Measurements from ENCODE around the gene LSAMP. TPM values are rescaled to one million over a fixed set of nuclear protein-coding genes. Genes with fewer than 3 reads are reported as not detected.

The LSAMP gene
- total and polyA plus RNA-seq, 2 donors: 0.71 to 1.5 TPM

- no peaks in the 10 kb centered on the region for H3K27me3 ChIP-seq (ENCODE audit: control insufficient read depth in 2 of 2, insufficient read depth in 1 of 2, low read length in 1 of 2)
- no peak overlapping the region for H3K4me3 ChIP-seq (ENCODE audit: low read length in 2 of 2)
- no peak overlapping the region for H3K27ac ChIP-seq (ENCODE audit: low read depth in 1 of 2, low read length in 1 of 2)
- DNase-seq (ENCODE audit: low read depth in 6 of 9, low spot score in 9 of 9): no peak
- no peaks in the 10 kb centered on the region for H3K9me3 ChIP-seq (ENCODE audit: control insufficient read depth in 2 of 2, insufficient read depth in 1 of 2, low read length in 1 of 2)
- H3K4me1 ChIP-seq (ENCODE audit: control insufficient read depth in 2 of 2, insufficient read depth in 2 of 2, low read length in 2 of 2): no peaks in the 10 kb centered on the region
- WGBS: 19% methylated on average over 3 of the region's 3 CpGs
- no peaks in the 10 kb centered on the region for H3K36me3 ChIP-seq (ENCODE audit: control insufficient read depth in 2 of 2, insufficient read depth in 2 of 2, low read length in 1 of 2)
These were observed 464.6 kb downstream of the LSAMP start for GRCh38 chr3:115980709-115981108.

DNA sequence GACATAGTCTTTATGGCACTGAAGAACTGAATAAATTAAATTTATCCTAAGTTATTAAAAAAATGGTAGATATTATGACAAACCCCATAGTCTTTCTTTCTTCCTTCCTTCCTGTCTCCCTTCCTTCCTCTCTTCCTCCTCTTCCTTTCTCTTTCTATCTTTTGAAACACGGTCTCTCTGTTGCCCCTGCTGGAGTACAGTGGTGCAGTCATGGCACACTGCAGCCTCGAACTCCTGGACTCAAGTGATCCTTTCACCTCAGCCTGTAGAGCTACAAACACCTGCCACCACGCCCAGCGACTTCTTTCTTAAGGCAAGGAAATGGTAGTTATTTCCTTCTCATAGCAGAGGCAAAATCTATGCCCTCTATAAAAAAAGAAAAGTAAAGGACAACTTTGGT is 467.4 kb downstream of the LSAMP start:
- no peaks in the 10 kb centered on the region for H3K4me1 ChIP-seq (ENCODE audit: control insufficient read depth in 2 of 2, insufficient read depth in 2 of 2, low read length in 2 of 2)
- 88% methylated on average over 4 of the region's 4 CpGs for WGBS
- H3K27me3 ChIP-seq (ENCODE audit: control insufficient read depth in 2 of 2, insufficient read depth in 1 of 2, low read length in 1 of 2): no peaks in the 10 kb centered on the region
- no peak overlapping the region for H3K27ac ChIP-seq (ENCODE audit: low read depth in 1 of 2, low read length in 1 of 2)
- H3K9me3 ChIP-seq (ENCODE audit: control insufficient read depth in 2 of 2, insufficient read depth in 1 of 2, low read length in 1 of 2): no peaks in the 10 kb centered on the region
- H3K36me3 ChIP-seq (ENCODE audit: control insufficient read depth in 2 of 2, insufficient read depth in 2 of 2, low read length in 1 of 2): no peaks in the 10 kb centered on the region
- DNase-seq (ENCODE audit: low read depth in 6 of 9, low spot score in 9 of 9): no peak
- no peak overlapping the region for H3K4me3 ChIP-seq (ENCODE audit: low read length in 2 of 2)

DNA sequence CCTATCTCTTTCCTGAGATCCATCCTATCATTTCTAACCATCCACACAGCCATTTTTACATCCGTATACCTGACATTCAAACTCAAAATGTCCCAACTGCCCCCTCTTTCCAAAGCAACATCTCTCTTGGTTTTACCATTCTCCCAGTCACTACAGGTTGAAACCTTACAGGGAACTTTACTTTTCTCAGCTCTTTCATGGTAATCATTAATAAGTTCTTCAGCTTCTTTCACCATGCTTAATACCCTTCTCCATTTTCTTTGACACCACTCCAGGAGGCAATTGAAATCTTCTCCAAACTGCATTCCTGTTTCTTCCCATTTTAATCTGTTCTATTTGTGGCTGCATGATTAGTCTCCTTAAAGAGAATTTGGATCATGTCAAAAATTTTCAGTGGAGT is 469.5 kb downstream of the LSAMP start:
- H3K4me3 ChIP-seq (ENCODE audit: low read length in 2 of 2): no peak overlapping the region
- WGBS: 95% methylated on average over 1 of the region's 1 CpG
- H3K27me3 ChIP-seq (ENCODE audit: control insufficient read depth in 2 of 2, insufficient read depth in 1 of 2, low read length in 1 of 2): no peaks in the 10 kb centered on the region
- DNase-seq (ENCODE audit: low read depth in 6 of 9, low spot score in 9 of 9): no peak
- no peaks in the 10 kb centered on the region for H3K9me3 ChIP-seq (ENCODE audit: control insufficient read depth in 2 of 2, insufficient read depth in 1 of 2, low read length in 1 of 2)
- no peaks in the 10 kb centered on the region for H3K36me3 ChIP-seq (ENCODE audit: control insufficient read depth in 2 of 2, insufficient read depth in 2 of 2, low read length in 1 of 2)
- H3K27ac ChIP-seq (ENCODE audit: low read depth in 1 of 2, low read length in 1 of 2): no peak overlapping the region
- no peaks in the 10 kb centered on the region for H3K4me1 ChIP-seq (ENCODE audit: control insufficient read depth in 2 of 2, insufficient read depth in 2 of 2, low read length in 2 of 2)

DNA sequence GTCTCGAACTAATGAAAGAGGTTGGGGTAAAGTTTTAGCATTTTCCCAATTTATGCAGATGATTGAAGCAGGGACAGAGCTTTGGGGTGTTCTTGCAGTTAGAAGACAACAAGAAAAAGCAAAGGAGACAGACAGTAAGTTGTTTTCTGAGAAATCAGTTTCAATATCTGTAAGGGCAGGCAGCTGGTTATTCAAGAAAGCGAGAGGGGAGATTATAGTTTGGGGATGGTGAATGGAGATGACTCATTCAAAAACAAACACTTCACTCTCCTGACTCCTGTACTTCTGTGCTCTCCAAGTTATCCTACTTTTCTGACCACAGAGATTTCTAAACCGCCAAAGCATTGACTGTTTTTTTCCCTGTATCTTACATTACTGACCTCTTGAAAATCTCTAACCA is 469.9 kb downstream of the LSAMP start:
- no peaks in the 10 kb centered on the region for H3K4me1 ChIP-seq (ENCODE audit: control insufficient read depth in 2 of 2, insufficient read depth in 2 of 2, low read length in 2 of 2)
- DNase-seq (ENCODE audit: low read depth in 6 of 9, low spot score in 9 of 9): no peak
- H3K27ac ChIP-seq (ENCODE audit: low read depth in 1 of 2, low read length in 1 of 2): no peak overlapping the region
- H3K4me3 ChIP-seq (ENCODE audit: low read length in 2 of 2): no peak overlapping the region
- no peaks in the 10 kb centered on the region for H3K36me3 ChIP-seq (ENCODE audit: control insufficient read depth in 2 of 2, insufficient read depth in 2 of 2, low read length in 1 of 2)
- no peaks in the 10 kb centered on the region for H3K9me3 ChIP-seq (ENCODE audit: control insufficient read depth in 2 of 2, insufficient read depth in 1 of 2, low read length in 1 of 2)
- no peaks in the 10 kb centered on the region for H3K27me3 ChIP-seq (ENCODE audit: control insufficient read depth in 2 of 2, insufficient read depth in 1 of 2, low read length in 1 of 2)
- WGBS: 92% methylated on average over 3 of the region's 3 CpGs

DNA sequence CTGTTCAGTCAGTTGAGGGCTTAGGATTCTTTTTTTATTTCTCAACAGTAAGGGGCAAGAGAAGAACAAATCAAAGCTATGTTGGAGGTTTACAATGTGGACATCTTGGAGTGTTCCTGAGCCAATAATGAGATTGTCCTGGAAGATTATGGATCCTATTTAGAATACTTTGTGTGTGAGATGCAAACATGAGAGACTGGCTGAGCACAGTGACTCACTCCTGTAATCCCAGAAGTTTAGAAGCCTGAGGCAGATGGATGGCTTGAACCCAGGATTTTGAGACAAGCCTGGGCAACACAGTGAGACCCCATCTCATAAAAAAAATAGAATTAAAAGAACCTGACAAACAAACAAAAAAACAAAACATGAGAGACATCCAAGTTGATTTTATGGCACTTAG is 470.3 kb downstream of the LSAMP start:
- H3K9me3 ChIP-seq (ENCODE audit: control insufficient read depth in 2 of 2, insufficient read depth in 1 of 2, low read length in 1 of 2): no peaks in the 10 kb centered on the region
- no peak overlapping the region for H3K27ac ChIP-seq (ENCODE audit: low read depth in 1 of 2, low read length in 1 of 2)
- no peaks in the 10 kb centered on the region for H3K4me1 ChIP-seq (ENCODE audit: control insufficient read depth in 2 of 2, insufficient read depth in 2 of 2, low read length in 2 of 2)
- H3K36me3 ChIP-seq (ENCODE audit: control insufficient read depth in 2 of 2, insufficient read depth in 2 of 2, low read length in 1 of 2): no peaks in the 10 kb centered on the region
- H3K27me3 ChIP-seq (ENCODE audit: control insufficient read depth in 2 of 2, insufficient read depth in 1 of 2, low read length in 1 of 2): no peaks in the 10 kb centered on the region
- no peak for DNase-seq (ENCODE audit: low read depth in 6 of 9, low spot score in 9 of 9)
- H3K4me3 ChIP-seq (ENCODE audit: low read length in 2 of 2): no peak overlapping the region

DNA sequence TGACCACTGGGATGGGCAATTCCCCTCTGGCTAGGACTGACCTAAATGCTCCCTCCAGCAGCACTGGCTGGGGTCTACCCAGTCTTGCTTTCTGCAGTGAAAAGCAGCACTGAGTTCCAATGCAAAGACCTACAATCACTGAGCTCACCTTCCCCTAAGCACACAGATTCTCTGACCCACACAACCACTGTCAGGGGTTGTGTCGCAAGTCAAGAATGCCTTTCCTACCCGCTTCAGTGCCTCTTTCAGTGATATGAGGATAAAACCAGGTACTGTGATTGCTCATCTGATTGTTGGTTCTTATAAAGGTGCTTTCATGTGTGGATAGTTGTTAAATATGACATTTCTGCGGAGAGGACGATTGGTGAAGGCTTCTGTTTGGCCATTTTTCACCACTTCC is 476.4 kb downstream of the LSAMP start:
- Histone ChIP-seq H3K4me3 (ENCODE audit: low read length in 2 of 2) (no peak overlapping the region), H3K27ac (ENCODE audit: low read depth in 1 of 2, low read length in 1 of 2) (no peak overlapping the region), H3K36me3 (ENCODE audit: control insufficient read depth in 2 of 2, insufficient read depth in 2 of 2, low read length in 1 of 2) (no peaks in the 10 kb centered on the region), H3K9me3 (ENCODE audit: control insufficient read depth in 2 of 2, insufficient read depth in 1 of 2, low read length in 1 of 2) (no peaks in the 10 kb centered on the region), H3K4me1 (ENCODE audit: control insufficient read depth in 2 of 2, insufficient read depth in 2 of 2, low read length in 2 of 2) (no peaks in the 10 kb centered on the region), H3K27me3 (ENCODE audit: control insufficient read depth in 2 of 2, insufficient read depth in 1 of 2, low read length in 1 of 2) (no peaks in the 10 kb centered on the region)
- no peak for DNase-seq (ENCODE audit: low read depth in 6 of 9, low spot score in 9 of 9)
- 93% methylated on average over 4 of the region's 4 CpGs for WGBS

DNA sequence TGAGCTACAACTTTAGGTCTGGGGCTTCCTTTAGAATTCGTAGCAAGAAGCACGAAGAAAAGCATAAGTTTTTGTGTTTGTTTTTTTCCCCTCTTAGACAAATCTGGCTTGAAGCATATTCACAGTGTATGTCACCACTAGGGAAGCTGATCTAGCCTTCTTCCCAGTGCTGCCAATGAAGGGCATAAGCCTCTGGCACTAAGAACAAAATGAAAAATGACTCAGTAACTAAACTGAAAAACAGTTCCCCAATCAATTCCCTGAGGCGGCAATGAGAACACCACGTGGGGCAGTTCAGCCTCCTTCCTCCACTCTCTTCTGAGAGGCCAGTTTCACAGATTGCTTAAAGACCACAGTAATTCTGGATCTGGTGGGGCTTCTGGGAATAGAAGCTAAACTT is 483.9 kb downstream of the LSAMP start:
- no peaks in the 10 kb centered on the region for H3K4me1 ChIP-seq (ENCODE audit: control insufficient read depth in 2 of 2, insufficient read depth in 2 of 2, low read length in 2 of 2)
- H3K9me3 ChIP-seq (ENCODE audit: control insufficient read depth in 2 of 2, insufficient read depth in 1 of 2, low read length in 1 of 2): no peaks in the 10 kb centered on the region
- H3K27me3 ChIP-seq (ENCODE audit: control insufficient read depth in 2 of 2, insufficient read depth in 1 of 2, low read length in 1 of 2): no peaks in the 10 kb centered on the region
- H3K4me3 ChIP-seq (ENCODE audit: low read length in 2 of 2): no peak overlapping the region
- no peaks in the 10 kb centered on the region for H3K36me3 ChIP-seq (ENCODE audit: control insufficient read depth in 2 of 2, insufficient read depth in 2 of 2, low read length in 1 of 2)
- no peak overlapping the region for H3K27ac ChIP-seq (ENCODE audit: low read depth in 1 of 2, low read length in 1 of 2)
- DNase-seq (ENCODE audit: low read depth in 6 of 9, low spot score in 9 of 9): no peak
- 72% methylated on average over 4 of the region's 4 CpGs for WGBS

GRCh38 chr3:115960799-115961198 is 484.5 kb downstream of the LSAMP start:
- Histone ChIP-seq H3K4me1 (ENCODE audit: control insufficient read depth in 2 of 2, insufficient read depth in 2 of 2, low read length in 2 of 2) (no peaks in the 10 kb centered on the region), H3K36me3 (ENCODE audit: control insufficient read depth in 2 of 2, insufficient read depth in 2 of 2, low read length in 1 of 2) (no peaks in the 10 kb centered on the region), H3K27me3 (ENCODE audit: control insufficient read depth in 2 of 2, insufficient read depth in 1 of 2, low read length in 1 of 2) (no peaks in the 10 kb centered on the region), H3K9me3 (ENCODE audit: control insufficient read depth in 2 of 2, insufficient read depth in 1 of 2, low read length in 1 of 2) (no peaks in the 10 kb centered on the region), H3K27ac (ENCODE audit: low read depth in 1 of 2, low read length in 1 of 2) (no peak overlapping the region), H3K4me3 (ENCODE audit: low read length in 2 of 2) (no peak overlapping the region)
- DNase-seq (ENCODE audit: low read depth in 6 of 9, low spot score in 9 of 9): no peak
- 80% methylated on average over 5 of the region's 5 CpGs for WGBS

- WGBS: 92% methylated on average over 5 of the region's 5 CpGs
These were observed 486.8 kb downstream of the LSAMP start for GRCh38 chr3:115958526-115958925.

GRCh38 chr3:115947325-115947724 is 498.0 kb downstream of the LSAMP start:
- H3K4me3 ChIP-seq (ENCODE audit: low read length in 2 of 2): no peak overlapping the region
- no peaks in the 10 kb centered on the region for H3K4me1 ChIP-seq (ENCODE audit: control insufficient read depth in 2 of 2, insufficient read depth in 2 of 2, low read length in 2 of 2)
- no peaks in the 10 kb centered on the region for H3K36me3 ChIP-seq (ENCODE audit: control insufficient read depth in 2 of 2, insufficient read depth in 2 of 2, low read length in 1 of 2)
- no peak for DNase-seq (ENCODE audit: low read depth in 6 of 9, low spot score in 9 of 9)
- no peaks in the 10 kb centered on the region for H3K27me3 ChIP-seq (ENCODE audit: control insufficient read depth in 2 of 2, insufficient read depth in 1 of 2, low read length in 1 of 2)
- WGBS: 18% methylated on average over 2 of the region's 2 CpGs
- no peak overlapping the region for H3K27ac ChIP-seq (ENCODE audit: low read depth in 1 of 2, low read length in 1 of 2)
- H3K9me3 ChIP-seq (ENCODE audit: control insufficient read depth in 2 of 2, insufficient read depth in 1 of 2, low read length in 1 of 2): no peaks in the 10 kb centered on the region

More at GRCh38 chr3:115958526-115958925, 486.8 kb downstream of the LSAMP start:
- Histone ChIP-seq H3K9me3 (ENCODE audit: control insufficient read depth in 2 of 2, insufficient read depth in 1 of 2, low read length in 1 of 2) (no peaks in the 10 kb centered on the region), H3K27me3 (ENCODE audit: control insufficient read depth in 2 of 2, insufficient read depth in 1 of 2, low read length in 1 of 2) (no peaks in the 10 kb centered on the region), H3K27ac (ENCODE audit: low read depth in 1 of 2, low read length in 1 of 2) (no peak overlapping the region), H3K36me3 (ENCODE audit: control insufficient read depth in 2 of 2, insufficient read depth in 2 of 2, low read length in 1 of 2) (no peaks in the 10 kb centered on the region), H3K4me1 (ENCODE audit: control insufficient read depth in 2 of 2, insufficient read depth in 2 of 2, low read length in 2 of 2) (no peaks in the 10 kb centered on the region), H3K4me3 (ENCODE audit: low read length in 2 of 2) (no peak overlapping the region)
- DNase-seq (ENCODE audit: low read depth in 6 of 9, low spot score in 9 of 9): no peak
